Right renal pelvis (tissue), 4 donors: ENCODE results near the gene ZSCAN16. TPM values are rescaled to one million over a fixed set of nuclear protein-coding genes. Genes with fewer than 3 reads are reported as not detected.

Source experiments
- DNase-seq, 4 donors: peaks; one replicate each; pipeline ENCODE4 v3.0.0-alpha.2; 2013; ENCODE audit warnings: low read depth in 4 of 4, low spot score in 3 of 4, missing footprints in 1 of 4
- polyA plus RNA-seq, 4 donors: library from polyadenylated mRNA; unstranded; fragments of 120-200 nt; gene quantifications; one replicate each; pipeline ENCODE4 v1.2.1, GENCODE V29; 2013; ENCODE audit not compliant: insufficient read length in 4 of 4

Gene ZSCAN16
- polyA plus RNA-seq, 4 donors, result 9.0 to 13.5 (median 12.6) TPM

- DNase-seq, result no peak
Measured at GRCh38 chr6:28167068-28167467, 42.7 kb downstream of the ZSCAN16 start.

GRCh38 chr6:28167926-28168325, 43.5 kb downstream of the ZSCAN16 start:
- DNase-seq, result no peak

- no peak for DNase-seq
Measured at GRCh38 chr6:28171271-28171670, 46.9 kb downstream of the ZSCAN16 start.

- no peak for DNase-seq
Measured at GRCh38 chr6:28172006-28172405, 47.6 kb downstream of the ZSCAN16 start.

GRCh38 chr6:28176373-28176772, 52.0 kb downstream of the ZSCAN16 start:
- no peak for DNase-seq

Other genes with a start within 250 kb of the ZSCAN16 start
- not detected for gene OR2B2, start 212.2 kb upstream of the ZSCAN16 start, polyA plus RNA-seq
- under 1 TPM in 2 of 4 donors, not detected in 2; 0.08 to 0.17 TPM for gene OR2B6, start 167.4 kb upstream of the ZSCAN16 start, polyA plus RNA-seq
- 1 to 10 TPM; 3.9 to 4.7 (median 4.4) TPM for gene ZNF165, start 44.0 kb upstream of the ZSCAN16 start, polyA plus RNA-seq
- gene ZKSCAN8, start 17.3 kb downstream of the ZSCAN16 start, polyA plus RNA-seq, result 10 to 100 TPM; 36.4 to 46.0 (median 42.0) TPM
- gene ZSCAN9, start 100.7 kb downstream of the ZSCAN16 start, polyA plus RNA-seq, result 10 to 100 TPM; 24.6 to 31.6 (median 30.5) TPM
- 10 to 100 TPM; 11.2 to 12.9 (median 12.1) TPM for gene ZKSCAN4, start 127.7 kb downstream of the ZSCAN16 start, polyA plus RNA-seq
- 1 to 10 TPM; 2.1 to 2.5 (median 2.3) TPM for gene NKAPL, start 134.7 kb downstream of the ZSCAN16 start, polyA plus RNA-seq
- 10 to 100 TPM; 31.4 to 41.5 (median 36.9) TPM for gene ZSCAN26, start 142.5 kb downstream of the ZSCAN16 start, polyA plus RNA-seq
- gene PGBD1, start 157.0 kb downstream of the ZSCAN16 start, polyA plus RNA-seq, result 10 to 100 TPM in 2 of 4 donors, 1 to 10 TPM in 2; 9.4 to 11.8 (median 9.9) TPM
- 10 to 100 TPM in 2 of 4 donors, 1 to 10 TPM in 2; 8.4 to 11.2 (median 9.5) TPM for gene ZSCAN31, start 211.5 kb downstream of the ZSCAN16 start, polyA plus RNA-seq
- gene ZKSCAN3, start 225.3 kb downstream of the ZSCAN16 start, polyA plus RNA-seq, result 10 to 100 TPM in 2 of 4 donors, 1 to 10 TPM in 2; 8.1 to 11.7 (median 10.2) TPM